HepG2 (cell line): Measurements from ENCODE around the gene TPX2. TPM values are rescaled to one million over a fixed set of nuclear protein-coding genes. Genes with fewer than 3 reads are reported as not detected.

Experiments
- ATAD3A ChIP-seq: sonication (generic); formaldehyde crosslinking; IDR thresholded peaks from 2 replicates; pipeline ENCODE4 v1.4.0; 2020; ENCODE audit warnings: missing genetic modification reagents
- CBX2 ChIP-seq, 2 experiments: fragments of 200-600 bp in 1 of 2; sonication (generic); formaldehyde crosslinking in 1 of 2; IDR thresholded peaks; 2 replicates each; pipeline versions ENCODE4 v1.7.0 to v1.8.1; 2018 to 2022; ENCODE audit warnings: low read depth in 2 of 2, low read length in 1 of 2, mild to moderate bottlenecking in 1 of 2, missing genetic modification reagents in 1 of 2
- FOXA3 ChIP-seq: IDR thresholded peaks from 2 replicates; pipeline ENCODE4 v1.6.1; 2016; ENCODE audit warnings: missing genetic modification reagents, missing compliant biosample characterization
- MIER3 ChIP-seq: IDR thresholded peaks from 2 replicates; pipeline ENCODE4 v1.6.1; 2016; ENCODE audit warnings: missing compliant biosample characterization, borderline replicate concordance
- NR2F2 ChIP-seq: IDR thresholded peaks from 2 replicates; pipeline ENCODE4 v1.6.1; 2012; ENCODE audit warnings: low read depth, inconsistent platforms, borderline replicate concordance
- PAX8 ChIP-seq: sonication (generic); formaldehyde crosslinking; IDR thresholded peaks from 2 replicates; pipeline ENCODE4 v1.8.0; 2022; ENCODE audit warnings: mild to moderate bottlenecking, missing genetic modification reagents, borderline replicate concordance
- SIX4 ChIP-seq: sonication (generic); formaldehyde crosslinking; IDR thresholded peaks from 2 replicates; pipeline ENCODE4 v1.4.0; 2020; ENCODE audit warnings: missing genetic modification reagents
- U2AF1 ChIP-seq: fragments of 200-400 bp; formaldehyde crosslinking; optimal IDR thresholded peaks from 2 replicates; pipeline ENCODE3; 2017; ENCODE audit warnings: mild to moderate bottlenecking, low read depth, low read length
- ZNF121 ChIP-seq: sonication (generic); formaldehyde crosslinking; IDR thresholded peaks from 2 replicates; pipeline ENCODE4 v1.5.0; 2020; ENCODE audit warnings: mild to moderate bottlenecking, missing genetic modification reagents
- ZNF44 ChIP-seq: sonication (generic); formaldehyde crosslinking; IDR thresholded peaks from 2 replicates; pipeline ENCODE4 v1.5.1; 2020; ENCODE audit warnings: mild to moderate bottlenecking, missing genetic modification reagents
- ZNF589 ChIP-seq: sonication (generic); formaldehyde crosslinking; conservative IDR thresholded peaks from 2 replicates; pipeline ENCODE4 v1.8.0; 2022; ENCODE audit warnings: mild to moderate bottlenecking, moderate library complexity, missing genetic modification reagents
- polyA plus RNA-seq, 8 experiments: library from polyadenylated mRNA; depleted of rRNA in 3 of 8; stranded (reverse) in 7 of 8; unstranded in 1 of 8; fragments of >200 nt; fragmentation: Illumina TruSeq in 4 of 8; extraction: Trizol in 4 of 8; gene quantifications; 2 replicates each; pipeline versions ENCODE4 v1.2.1 to v1.2.3, GENCODE V29; 2011 to 2016; ENCODE audit warnings: low read depth in 4 of 8, missing spikeins in 1 of 8, mixed read lengths in 1 of 8; ENCODE audit not compliant: insufficient read depth in 1 of 8
- total RNA-seq, 5 experiments: library from RNA; depleted of rRNA; stranded (reverse); fragments of >200 nt; fragmentation: Illumina TruSeq; extraction: Trizol; gene quantifications; 2 replicates each; pipeline ENCODE4 v1.2.3, GENCODE V29; 2016; ENCODE audit warnings: low read depth in 1 of 5
- TF ChIP-seq, protein P1 (sequence below): IDR thresholded peaks from 2 replicates; pipeline ENCODE4 v1.6.1; 2012; ENCODE audit warnings: low read depth, low read length, improper control_type of control experiment
- TF ChIP-seq, protein P2 (sequence below): IDR thresholded peaks from 2 replicates; pipeline ENCODE4 v1.6.1; 2016; ENCODE audit warnings: low read depth, control low read depth
- TF ChIP-seq, protein P3 (sequence below): sonication (generic); formaldehyde crosslinking; IDR thresholded peaks from 2 replicates; pipeline ENCODE4 v1.4.0; 2020; ENCODE audit warnings: mild to moderate bottlenecking, missing genetic modification reagents
- TF ChIP-seq, protein P4 (sequence below): sonication (generic); formaldehyde crosslinking; IDR thresholded peaks from 2 replicates; pipeline ENCODE4 v1.5.0; 2020; ENCODE audit warnings: missing genetic modification reagents
- TF ChIP-seq, protein P5 (sequence below): IDR thresholded peaks from 2 replicates; pipeline ENCODE4 v1.6.1; 2016; ENCODE audit warnings: low read depth
- TF ChIP-seq, protein P6 (sequence below): IDR thresholded peaks from 2 replicates; pipeline ENCODE4 v1.6.1; 2016
- TF ChIP-seq, protein P7 (sequence below): sonication (generic); formaldehyde crosslinking; IDR thresholded peaks from 2 replicates; pipeline ENCODE4 v1.4.0; 2020; ENCODE audit warnings: mild to moderate bottlenecking, missing genetic modification reagents
- TF ChIP-seq, protein P8 (sequence below): sonication (generic); formaldehyde crosslinking; IDR thresholded peaks from 2 replicates; pipeline ENCODE4 v1.8.1; 2023; ENCODE audit warnings: missing genetic modification reagents, mild to moderate bottlenecking, borderline replicate concordance

TPX2 gene
- total and polyA plus RNA-seq, 2 of the 13 experiments (the other 11 are each of a cell fraction or from before 2014, with no cell fraction given) = 34.3 to 124 TPM

DNA sequence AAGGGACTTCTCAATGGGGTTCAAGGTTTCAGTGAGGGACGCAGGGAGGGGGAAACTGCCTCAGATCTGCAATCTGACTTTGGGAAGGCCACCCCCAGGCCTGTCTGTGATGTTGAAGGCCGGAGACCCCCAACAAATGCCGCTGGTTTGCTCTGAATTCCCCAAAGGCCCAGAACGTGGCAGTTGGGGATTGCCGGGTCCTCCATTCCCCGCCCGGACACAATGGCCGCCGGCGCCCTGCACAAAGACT is 16.1 kb upstream of the TPX2 start (continued):
- TF ChIP-seq, protein P1, sequence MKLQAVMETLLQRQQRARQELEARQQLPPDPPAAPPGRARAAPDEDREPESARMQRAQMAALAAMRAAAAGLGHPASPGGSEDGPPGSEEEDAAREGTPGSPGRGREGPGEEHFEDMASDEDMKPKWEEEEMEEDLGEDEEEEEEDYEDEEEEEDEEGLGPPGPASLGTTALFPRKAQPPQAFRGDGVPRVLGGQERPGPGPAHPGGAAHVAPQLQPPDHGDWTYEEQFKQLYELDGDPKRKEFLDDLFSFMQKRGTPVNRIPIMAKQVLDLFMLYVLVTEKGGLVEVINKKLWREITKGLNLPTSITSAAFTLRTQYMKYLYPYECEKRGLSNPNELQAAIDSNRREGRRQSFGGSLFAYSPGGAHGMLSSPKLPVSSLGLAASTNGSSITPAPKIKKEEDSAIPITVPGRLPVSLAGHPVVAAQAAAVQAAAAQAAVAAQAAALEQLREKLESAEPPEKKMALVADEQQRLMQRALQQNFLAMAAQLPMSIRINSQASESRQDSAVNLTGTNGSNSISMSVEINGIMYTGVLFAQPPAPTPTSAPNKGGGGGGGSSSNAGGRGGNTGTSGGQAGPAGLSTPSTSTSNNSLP = no peak
- no peak for TF ChIP-seq SIX4 (CRISPR knock-in tag)
- TF ChIP-seq, protein P2, sequence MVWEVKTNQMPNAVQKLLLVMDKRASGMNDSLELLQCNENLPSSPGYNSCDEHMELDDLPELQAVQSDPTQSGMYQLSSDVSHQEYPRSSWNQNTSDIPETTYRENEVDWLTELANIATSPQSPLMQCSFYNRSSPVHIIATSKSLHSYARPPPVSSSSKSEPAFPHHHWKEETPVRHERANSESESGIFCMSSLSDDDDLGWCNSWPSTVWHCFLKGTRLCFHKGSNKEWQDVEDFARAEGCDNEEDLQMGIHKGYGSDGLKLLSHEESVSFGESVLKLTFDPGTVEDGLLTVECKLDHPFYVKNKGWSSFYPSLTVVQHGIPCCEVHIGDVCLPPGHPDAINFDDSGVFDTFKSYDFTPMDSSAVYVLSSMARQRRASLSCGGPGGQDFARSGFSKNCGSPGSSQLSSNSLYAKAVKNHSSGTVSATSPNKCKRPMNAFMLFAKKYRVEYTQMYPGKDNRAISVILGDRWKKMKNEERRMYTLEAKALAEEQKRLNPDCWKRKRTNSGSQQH (CRISPR knock-in tag) = 0 out of 2 replicates have a peak, but pooled peaks have one; percentile 38
- TF ChIP-seq, protein P3, sequence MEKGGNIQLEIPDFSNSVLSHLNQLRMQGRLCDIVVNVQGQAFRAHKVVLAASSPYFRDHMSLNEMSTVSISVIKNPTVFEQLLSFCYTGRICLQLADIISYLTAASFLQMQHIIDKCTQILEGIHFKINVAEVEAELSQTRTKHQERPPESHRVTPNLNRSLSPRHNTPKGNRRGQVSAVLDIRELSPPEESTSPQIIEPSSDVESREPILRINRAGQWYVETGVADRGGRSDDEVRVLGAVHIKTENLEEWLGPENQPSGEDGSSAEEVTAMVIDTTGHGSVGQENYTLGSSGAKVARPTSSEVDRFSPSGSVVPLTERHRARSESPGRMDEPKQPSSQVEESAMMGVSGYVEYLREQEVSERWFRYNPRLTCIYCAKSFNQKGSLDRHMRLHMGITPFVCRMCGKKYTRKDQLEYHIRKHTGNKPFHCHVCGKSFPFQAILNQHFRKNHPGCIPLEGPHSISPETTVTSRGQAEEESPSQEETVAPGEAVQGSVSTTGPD (CRISPR knock-in tag) = 0 out of 2 replicates have a peak, but pooled peaks have one; percentile 53
- TF ChIP-seq MIER3 (CRISPR knock-in tag) = no peak
- TF ChIP-seq, protein P4, sequence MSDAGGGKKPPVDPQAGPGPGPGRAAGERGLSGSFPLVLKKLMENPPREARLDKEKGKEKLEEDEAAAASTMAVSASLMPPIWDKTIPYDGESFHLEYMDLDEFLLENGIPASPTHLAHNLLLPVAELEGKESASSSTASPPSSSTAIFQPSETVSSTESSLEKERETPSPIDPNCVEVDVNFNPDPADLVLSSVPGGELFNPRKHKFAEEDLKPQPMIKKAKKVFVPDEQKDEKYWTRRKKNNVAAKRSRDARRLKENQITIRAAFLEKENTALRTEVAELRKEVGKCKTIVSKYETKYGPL (CRISPR knock-in tag) = no peak
- TF ChIP-seq, protein P5, sequence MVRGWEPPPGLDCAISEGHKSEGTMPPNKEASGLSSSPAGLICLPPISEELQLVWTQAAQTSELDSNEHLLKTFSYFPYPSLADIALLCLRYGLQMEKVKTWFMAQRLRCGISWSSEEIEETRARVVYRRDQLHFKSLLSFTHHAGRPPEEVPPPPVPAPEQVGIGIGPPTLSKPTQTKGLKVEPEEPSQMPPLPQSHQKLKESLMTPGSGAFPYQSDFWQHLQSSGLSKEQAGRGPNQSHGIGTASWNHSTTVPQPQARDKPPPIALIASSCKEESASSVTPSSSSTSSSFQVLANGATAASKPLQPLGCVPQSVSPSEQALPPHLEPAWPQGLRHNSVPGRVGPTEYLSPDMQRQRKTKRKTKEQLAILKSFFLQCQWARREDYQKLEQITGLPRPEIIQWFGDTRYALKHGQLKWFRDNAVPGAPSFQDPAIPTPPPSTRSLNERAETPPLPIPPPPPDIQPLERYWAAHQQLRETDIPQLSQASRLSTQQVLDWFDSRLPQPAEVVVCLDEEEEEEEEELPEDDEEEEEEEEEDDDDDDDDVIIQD = no peak
- TF ChIP-seq U2AF1 = peak; percentile 56
- TF ChIP-seq ATAD3A (CRISPR knock-in tag) = 0 out of 2 replicates have a peak, but pooled peaks have one; percentile 82
- TF ChIP-seq FOXA3 (CRISPR knock-in tag) = no peak; the same call in 1 of the 2 replicates
- TF ChIP-seq, protein P6, sequence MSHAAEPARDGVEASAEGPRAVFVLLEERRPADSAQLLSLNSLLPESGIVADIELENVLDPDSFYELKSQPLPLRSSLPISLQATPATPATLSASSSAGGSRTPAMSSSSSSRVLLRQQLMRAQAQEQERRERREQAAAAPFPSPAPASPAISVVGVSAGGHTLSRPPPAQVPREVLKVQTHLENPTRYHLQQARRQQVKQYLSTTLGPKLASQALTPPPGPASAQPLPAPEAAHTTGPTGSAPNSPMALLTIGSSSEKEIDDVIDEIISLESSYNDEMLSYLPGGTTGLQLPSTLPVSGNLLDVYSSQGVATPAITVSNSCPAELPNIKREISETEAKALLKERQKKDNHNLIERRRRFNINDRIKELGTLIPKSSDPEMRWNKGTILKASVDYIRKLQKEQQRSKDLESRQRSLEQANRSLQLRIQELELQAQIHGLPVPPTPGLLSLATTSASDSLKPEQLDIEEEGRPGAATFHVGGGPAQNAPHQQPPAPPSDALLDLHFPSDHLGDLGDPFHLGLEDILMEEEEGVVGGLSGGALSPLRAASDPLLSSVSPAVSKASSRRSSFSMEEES (CRISPR knock-in tag) = peak; percentile 3; the same call in 1 of the 2 replicates
- TF ChIP-seq ZNF121 = no peak
- TF ChIP-seq PAX8 (CRISPR knock-in tag) = 0 out of 2 replicates have a peak, but pooled peaks have one; percentile 14
- TF ChIP-seq, protein P7, sequence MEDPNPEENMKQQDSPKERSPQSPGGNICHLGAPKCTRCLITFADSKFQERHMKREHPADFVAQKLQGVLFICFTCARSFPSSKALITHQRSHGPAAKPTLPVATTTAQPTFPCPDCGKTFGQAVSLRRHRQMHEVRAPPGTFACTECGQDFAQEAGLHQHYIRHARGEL (CRISPR knock-in tag) = peak; percentile 95; the same call in 1 of the 2 replicates
- TF ChIP-seq ZNF589 (CRISPR knock-in tag) = 0 out of 2 replicates have a peak, but pooled peaks have one; percentile 75
- peak; percentile 13; the same call in 1 of the 2 replicates for TF ChIP-seq ZNF44 (CRISPR knock-in tag)
- no peak for TF ChIP-seq CBX2 (IDR thresholded peaks at IDR 0.05; ENCODE audit: low read depth, low read length)
- no peak; the same call in 1 of the 2 replicates for TF ChIP-seq CBX2 (CRISPR knock-in tag; IDR thresholded peaks at IDR 0.05; ENCODE audit: low read depth)
- TF ChIP-seq, protein P8, sequence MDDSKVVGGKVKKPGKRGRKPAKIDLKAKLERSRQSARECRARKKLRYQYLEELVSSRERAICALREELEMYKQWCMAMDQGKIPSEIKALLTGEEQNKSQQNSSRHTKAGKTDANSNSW (CRISPR knock-in tag) = no peak
- 0 out of 2 replicates have a peak, but pooled peaks have one; percentile 33 for TF ChIP-seq NR2F2
